ENCODE results near the gene REV1.

The REV1 gene

GRCh38 chr2:99496021-99496420 lies 6.2 kb upstream of the REV1 start:
- H3K36me3 Mint-ChIP-seq (ENCODE audit: insufficient read depth), result peaks cover 5% of the 10 kb centered on the region
- DNase-seq (no peak), ATAC-seq (replicated peaks) (no peak)
- no peak overlapping the region for H3K27ac Mint-ChIP-seq
- H3K27me3 Mint-ChIP-seq, result peaks cover 45 to 51% of the 10 kb centered on the region in 2 donors
- H3K4me1 Mint-ChIP-seq (ENCODE audit: low read depth in 2 of 2), result peaks cover 0 to 2% of the 10 kb centered on the region in 2 donors
- no peak overlapping the region for H3K4me3 Mint-ChIP-seq
- H3K9me3 Mint-ChIP-seq, result no peaks in the 10 kb centered on the region

GRCh38 chr2:99495115-99495860 lies 5.5 kb upstream of the REV1 start:
- Mint-ChIP-seq H3K27ac (no peak overlapping the region), H3K4me3 (no peak overlapping the region), H3K9me3 (no peaks in the 10 kb centered on the region), H3K4me1 (ENCODE audit: low read depth in 2 of 2) (peaks cover 3 to 6% of the 10 kb centered on the region in 2 donors), H3K27me3 (peaks cover 41 to 44% of the 10 kb centered on the region in 2 donors), H3K36me3 (ENCODE audit: insufficient read depth) (peaks cover 9% of the 10 kb centered on the region)
- ATAC-seq (replicated peaks) (no peak), DNase-seq (no peak)

DNA sequence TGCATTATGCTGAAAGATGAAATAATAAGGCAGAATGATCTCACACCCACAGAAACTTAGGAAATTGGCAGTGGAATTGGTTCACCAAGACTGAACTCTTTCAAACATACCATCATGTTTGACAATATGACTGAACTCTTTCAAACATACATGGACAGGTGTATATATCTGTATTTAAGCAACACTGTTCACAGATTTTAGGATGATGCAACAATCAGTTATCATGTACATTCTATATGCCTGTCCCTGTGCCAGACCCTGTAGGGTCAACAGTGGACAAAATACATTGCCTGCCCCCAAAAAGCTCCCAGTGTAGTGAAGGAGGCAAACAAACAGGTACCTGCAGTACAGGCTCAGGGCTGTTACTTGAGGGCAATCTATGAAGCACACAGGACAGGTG lies 2.9 kb upstream of the REV1 start:
- peaks cover 15 to 19% of the 10 kb centered on the region in 2 donors for H3K27me3 Mint-ChIP-seq
- peaks cover 10 to 14% of the 10 kb centered on the region in 2 donors for H3K4me1 Mint-ChIP-seq (ENCODE audit: low read depth in 2 of 2)
- no peak for DNase-seq
- no peaks in the 10 kb centered on the region for H3K9me3 Mint-ChIP-seq
- no peak for ATAC-seq (replicated peaks)
- H3K4me3 Mint-ChIP-seq, result no peak overlapping the region
- peaks cover 26% of the 10 kb centered on the region for H3K36me3 Mint-ChIP-seq (ENCODE audit: insufficient read depth)
- H3K27ac Mint-ChIP-seq, result no peak overlapping the region

DNA sequence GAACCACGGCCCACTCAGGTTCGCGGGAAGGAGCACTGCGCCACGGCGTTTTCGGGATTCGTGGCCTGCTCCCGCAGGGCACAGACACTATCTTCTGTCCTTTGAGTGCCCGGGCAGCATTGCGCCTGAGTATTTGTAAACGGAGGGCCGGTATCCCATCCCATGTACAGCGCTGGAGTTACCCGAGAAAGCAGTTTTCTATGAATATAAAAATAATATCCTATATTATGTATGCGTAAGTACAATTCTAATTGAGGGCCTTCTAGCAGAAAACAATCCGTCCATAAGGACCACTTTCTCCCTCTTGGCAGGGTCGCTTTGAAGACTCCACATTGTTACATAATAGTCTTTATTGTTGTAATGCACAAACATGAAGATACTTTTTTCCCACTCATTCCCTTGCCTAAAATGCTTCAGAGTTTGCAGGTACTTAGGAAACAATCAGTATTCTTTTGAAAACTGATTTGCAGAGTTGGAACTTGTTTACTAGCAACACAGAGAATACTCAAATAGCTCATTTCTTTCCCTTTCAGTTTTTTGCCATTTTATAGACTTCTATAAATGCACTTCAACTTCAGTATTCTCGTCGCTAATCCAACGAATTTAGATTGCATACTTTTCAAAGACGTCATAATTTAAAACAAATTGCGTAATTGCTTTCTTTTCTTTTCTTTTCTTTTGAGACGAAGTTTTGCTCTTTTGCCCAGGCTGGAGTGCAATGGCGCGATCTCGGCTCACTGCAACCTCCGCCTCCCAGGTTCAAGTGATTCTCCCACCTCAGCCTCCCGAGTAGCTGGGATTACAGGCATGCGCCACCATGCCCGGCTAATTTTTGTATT lies 1.0 kb upstream of the REV1 start:
- Mint-ChIP-seq H3K9me3 (no peaks in the 10 kb centered on the region), H3K4me3 (peak overlapping the region; percentile 86 to 90), H3K27me3 (peaks cover 0 to 2% of the 10 kb centered on the region in 2 donors), H3K4me1 (ENCODE audit: low read depth in 2 of 2) (peaks cover 16 to 20% of the 10 kb centered on the region in 2 donors), H3K36me3 (ENCODE audit: insufficient read depth) (peaks cover 29% of the 10 kb centered on the region), H3K27ac (peak overlapping the region; percentile 90 to 98)
- DNase-seq (no peak), ATAC-seq (replicated peaks) (no peak)

DNA sequence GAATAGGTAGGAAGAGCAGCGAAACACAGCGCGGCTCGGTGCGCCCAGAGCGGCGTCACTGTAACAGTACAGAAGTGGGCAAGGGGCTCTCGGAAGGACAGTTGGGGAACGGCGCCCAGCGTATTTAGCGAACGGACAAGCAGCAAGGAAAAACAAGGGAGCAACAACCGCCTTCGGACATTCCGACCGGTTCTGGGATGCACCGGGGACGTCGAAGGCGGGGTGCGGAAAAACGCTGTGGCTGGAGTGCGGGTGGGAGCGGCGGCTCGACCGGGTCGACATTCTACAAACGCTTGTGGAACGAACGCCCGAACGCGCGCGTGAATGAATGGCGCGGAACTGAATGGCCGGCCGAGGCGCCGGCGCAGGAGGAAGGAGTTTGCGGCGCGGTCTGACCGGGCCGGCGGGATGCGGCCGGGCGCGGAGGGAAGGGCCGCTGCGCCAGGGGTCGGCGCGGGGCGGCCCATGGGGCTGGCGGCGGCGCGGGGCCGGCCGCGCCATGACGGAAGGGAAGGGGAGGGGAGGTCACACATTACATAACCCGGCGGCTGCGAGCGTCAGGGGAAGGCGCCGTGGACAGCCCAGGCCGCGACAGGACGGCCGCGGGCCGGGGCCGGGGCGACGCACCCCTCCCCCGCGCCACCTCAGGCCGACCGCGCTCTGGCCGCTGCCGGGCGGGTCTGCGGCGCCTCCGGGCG lies 605 bp downstream of the REV1 start:
- DNase-seq, result peak; percentile 32 to 37 (median 34)
- Mint-ChIP-seq H3K27ac (peak overlapping the region; percentile 95 to 99), H3K36me3 (ENCODE audit: insufficient read depth) (peaks cover 29% of the 10 kb centered on the region), H3K9me3 (no peaks in the 10 kb centered on the region), H3K4me1 (ENCODE audit: low read depth in 2 of 2) (peaks cover 24% of the 10 kb centered on the region in 2 donors), H3K4me3 (peak overlapping the region; percentile 97), H3K27me3 (no peaks in the 10 kb centered on the region)
- peak; percentile 41 for ATAC-seq (replicated peaks)

GRCh38 chr2:99488539-99489062 lies 1.2 kb downstream of the REV1 start:
- H3K4me3 Mint-ChIP-seq, result peak overlapping the region; percentile 97
- H3K4me1 Mint-ChIP-seq (ENCODE audit: low read depth in 2 of 2), result peaks cover 26 to 28% of the 10 kb centered on the region in 2 donors
- no peaks in the 10 kb centered on the region for H3K9me3 Mint-ChIP-seq
- peak overlapping the region; percentile 95 to 99 for H3K27ac Mint-ChIP-seq
- no peak for DNase-seq
- no peak for ATAC-seq (replicated peaks)
- no peaks in the 10 kb centered on the region for H3K27me3 Mint-ChIP-seq
- peaks cover 29% of the 10 kb centered on the region for H3K36me3 Mint-ChIP-seq (ENCODE audit: insufficient read depth)

GRCh38 chr2:99487906-99488305 lies 1.9 kb downstream of the REV1 start:
- ATAC-seq (replicated peaks) (no peak), DNase-seq (no peak)
- H3K36me3 Mint-ChIP-seq (ENCODE audit: insufficient read depth), result peaks cover 29% of the 10 kb centered on the region
- H3K9me3 Mint-ChIP-seq, result no peaks in the 10 kb centered on the region
- H3K4me3 Mint-ChIP-seq, result no peak overlapping the region
- H3K27me3 Mint-ChIP-seq, result no peaks in the 10 kb centered on the region
- peaks cover 26 to 28% of the 10 kb centered on the region in 2 donors for H3K4me1 Mint-ChIP-seq (ENCODE audit: low read depth in 2 of 2)
- H3K27ac Mint-ChIP-seq, result no peak overlapping the region

- no peak for ATAC-seq (replicated peaks)
- H3K27me3 Mint-ChIP-seq, result no peaks in the 10 kb centered on the region
- peaks cover 24% of the 10 kb centered on the region for H3K36me3 Mint-ChIP-seq (ENCODE audit: insufficient read depth)
- H3K4me3 Mint-ChIP-seq, result peak overlapping the region in 1 of 2 donors; percentile 21
- DNase-seq, result no peak
- no peak overlapping the region for H3K27ac Mint-ChIP-seq
- no peaks in the 10 kb centered on the region for H3K9me3 Mint-ChIP-seq
- peaks cover 30 to 39% of the 10 kb centered on the region in 2 donors for H3K4me1 Mint-ChIP-seq (ENCODE audit: low read depth in 2 of 2)
Observed at GRCh38 chr2:99485824-99486223, 4.0 kb downstream of the REV1 start.

DNA sequence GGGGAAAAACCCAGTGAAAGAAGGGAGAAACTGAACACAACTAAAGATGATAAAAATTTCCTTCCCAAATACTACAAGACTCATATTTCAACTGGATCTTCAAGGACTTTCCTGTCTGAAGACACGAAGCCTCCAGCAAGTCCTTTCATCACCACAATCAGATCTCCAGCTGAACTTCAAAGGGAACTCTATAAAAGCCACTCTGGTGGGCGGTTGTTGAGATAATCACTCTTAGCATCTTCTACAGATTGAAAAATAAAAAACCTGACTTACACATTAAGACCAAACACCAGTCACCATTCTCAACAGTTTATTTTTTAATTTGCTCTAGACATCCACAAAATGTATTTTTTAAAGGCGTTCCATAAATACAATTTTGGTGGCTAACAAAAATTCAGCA lies 4.4 kb downstream of the REV1 start:
- no peak overlapping the region for H3K27ac Mint-ChIP-seq
- ATAC-seq (replicated peaks) (no peak), DNase-seq (no peak)
- H3K36me3 Mint-ChIP-seq (ENCODE audit: insufficient read depth), result peaks cover 22% of the 10 kb centered on the region
- H3K9me3 Mint-ChIP-seq, result no peaks in the 10 kb centered on the region
- H3K4me3 Mint-ChIP-seq, result no peak overlapping the region
- H3K27me3 Mint-ChIP-seq, result no peaks in the 10 kb centered on the region
- H3K4me1 Mint-ChIP-seq (ENCODE audit: low read depth in 2 of 2), result peaks cover 28 to 39% of the 10 kb centered on the region in 2 donors

- DNase-seq (no peak), ATAC-seq (replicated peaks) (no peak)
- Mint-ChIP-seq H3K27me3 (no peaks in the 10 kb centered on the region), H3K27ac (no peak overlapping the region), H3K4me1 (ENCODE audit: low read depth in 2 of 2) (peaks cover 27 to 47% of the 10 kb centered on the region in 2 donors), H3K36me3 (ENCODE audit: insufficient read depth) (peaks cover 12% of the 10 kb centered on the region), H3K4me3 (no peak overlapping the region), H3K9me3 (no peaks in the 10 kb centered on the region)
Observed at GRCh38 chr2:99484205-99484604, 5.6 kb downstream of the REV1 start.

- no peak for ATAC-seq (replicated peaks)
- Mint-ChIP-seq H3K27ac (no peak overlapping the region), H3K36me3 (ENCODE audit: insufficient read depth) (peaks cover 9% of the 10 kb centered on the region), H3K27me3 (no peaks in the 10 kb centered on the region), H3K4me3 (no peak overlapping the region), H3K9me3 (no peaks in the 10 kb centered on the region), H3K4me1 (ENCODE audit: low read depth in 2 of 2) (peaks cover 25 to 50% of the 10 kb centered on the region in 2 donors)
- no peak for DNase-seq
Observed at GRCh38 chr2:99481941-99482340, 7.9 kb downstream of the REV1 start.

- peaks cover 22 to 46% of the 10 kb centered on the region in 2 donors for H3K4me1 Mint-ChIP-seq (ENCODE audit: low read depth in 2 of 2)
- H3K36me3 Mint-ChIP-seq (ENCODE audit: insufficient read depth), result peaks cover 7% of the 10 kb centered on the region
- no peak for DNase-seq
- H3K9me3 Mint-ChIP-seq, result no peaks in the 10 kb centered on the region
- H3K27me3 Mint-ChIP-seq, result no peaks in the 10 kb centered on the region
- H3K4me3 Mint-ChIP-seq, result no peak overlapping the region
- H3K27ac Mint-ChIP-seq, result peak overlapping the region in 1 of 2 donors; percentile 62
- ATAC-seq (replicated peaks), result no peak
Observed at GRCh38 chr2:99481527-99481926, 8.3 kb downstream of the REV1 start.

DNA sequence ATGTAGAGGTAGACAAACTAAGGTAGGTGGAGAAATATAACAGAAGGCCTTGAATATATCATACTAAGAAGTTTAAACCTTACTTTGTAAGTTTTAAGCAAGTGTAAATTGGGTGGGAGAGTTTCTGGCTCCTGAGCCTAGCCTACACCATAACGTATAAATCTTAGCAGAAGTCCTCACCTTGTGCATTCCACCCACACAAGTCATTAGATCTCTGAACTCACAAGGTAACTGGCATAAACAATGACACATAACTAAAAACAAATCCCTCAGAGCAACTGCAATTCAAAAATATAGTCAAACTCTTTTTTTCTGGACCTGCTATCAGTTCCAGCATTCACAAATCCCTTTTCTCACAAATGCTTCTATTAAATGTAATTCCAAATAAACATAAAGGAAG lies 9.4 kb downstream of the REV1 start:
- H3K4me1 Mint-ChIP-seq (ENCODE audit: low read depth in 2 of 2), result peaks cover 18 to 41% of the 10 kb centered on the region in 2 donors
- H3K27ac Mint-ChIP-seq, result no peak overlapping the region
- ATAC-seq (replicated peaks), result no peak
- DNase-seq, result no peak
- H3K4me3 Mint-ChIP-seq, result no peak overlapping the region
- H3K27me3 Mint-ChIP-seq, result no peaks in the 10 kb centered on the region
- no peaks in the 10 kb centered on the region for H3K9me3 Mint-ChIP-seq
- H3K36me3 Mint-ChIP-seq (ENCODE audit: insufficient read depth), result peaks cover 7% of the 10 kb centered on the region
